WTC11 (cell line): ENCODE results near the gene ZNF627. TPM values are rescaled to one million over a fixed set of nuclear protein-coding genes. Genes with fewer than 3 reads are reported as not detected.

Experiments
- ATAC-seq: fragments of 200-7000 bp; cut with Tn5 transposase; 2 replicates; pipeline ENCODE4 v1.10.0; 2021; ENCODE audit warnings: mild to moderate bottlenecking, moderate library complexity
- CTCF ChIA-PET: fragments of 300-600 bp; sonication (Branson Sonifier 250); formaldehyde crosslinking; loops from one replicate; lab custom pipeline; 2021; ENCODE audit warnings: antibody characterized with exemption; lab: Charles Lee
- POLR2A ChIA-PET: fragments of 350-600 bp; sonication (Branson Sonifier 250); formaldehyde crosslinking; loops from one replicate; lab custom pipeline; 2021; ENCODE audit warnings: antibody characterized with exemption; lab: Charles Lee
- DNase-seq: peaks from one replicate; pipeline ENCODE4 v3.0.0; 2021; ENCODE audit warnings: low spot score
- H3K27ac Mint-ChIP-seq: 2 replicates; pipeline ENCODE4 v1.8.0; 2021; ENCODE audit warnings: mixed read lengths
- H3K27me3 Mint-ChIP-seq: 2 replicates; pipeline ENCODE4 v1.8.0; 2021; ENCODE audit warnings: low read depth, mild to moderate bottlenecking, moderate library complexity, mixed read lengths
- H3K36me3 Mint-ChIP-seq: 2 replicates; pipeline ENCODE4 v1.8.0; 2021; ENCODE audit warnings: mixed read lengths
- H3K4me1 Mint-ChIP-seq: 2 replicates; pipeline ENCODE4 v1.8.0; 2022; ENCODE audit warnings: mixed read lengths
- H3K4me3 Mint-ChIP-seq: 2 replicates; pipeline ENCODE4 v1.8.0; 2021; ENCODE audit warnings: mild to moderate bottlenecking, moderate library complexity, mixed read lengths
- H3K9me3 Mint-ChIP-seq: 2 replicates; pipeline ENCODE4 v1.8.0; 2021; ENCODE audit warnings: mixed read lengths
- AFF4 ChIP-seq: sonication (generic); formaldehyde crosslinking; IDR thresholded peaks from 2 replicates; pipeline ENCODE4 v1.8.1; 2023; ENCODE audit warnings: mild to moderate bottlenecking, missing genetic modification reagents, borderline replicate concordance
- ELF4 ChIP-seq: sonication (generic); formaldehyde crosslinking; IDR thresholded peaks from 2 replicates; pipeline ENCODE4 v1.8.1; 2022; ENCODE audit warnings: low read depth, mild to moderate bottlenecking, moderate library complexity, missing genetic modification reagents
- EMX1 ChIP-seq: fragments of 250-450 bp; sonication (Bioruptor Pico); IDR thresholded peaks from 2 replicates; pipeline ENCODE4 v1.8.0; 2021; ENCODE audit warnings: mild to moderate bottlenecking
- FOXJ3 ChIP-seq: sonication (generic); formaldehyde crosslinking; IDR thresholded peaks from 2 replicates; pipeline ENCODE4 v1.9.0; 2021; ENCODE audit warnings: missing genetic modification reagents, mild to moderate bottlenecking, borderline replicate concordance
- FOXK1 ChIP-seq: sonication (generic); formaldehyde crosslinking; IDR thresholded peaks from 2 replicates; pipeline ENCODE4 v1.8.0; 2022; ENCODE audit warnings: mild to moderate bottlenecking, moderate library complexity, missing genetic modification reagents
- FOXP4 ChIP-seq: sonication (generic); formaldehyde crosslinking; IDR thresholded peaks from 2 replicates; pipeline ENCODE4 v1.8.0; 2022; ENCODE audit warnings: mild to moderate bottlenecking, missing genetic modification reagents
- GABPB1 ChIP-seq: sonication (generic); formaldehyde crosslinking; IDR thresholded peaks from 2 replicates; pipeline ENCODE4 v1.8.1; 2023; ENCODE audit warnings: mild to moderate bottlenecking, missing genetic modification reagents
- JUN ChIP-seq: sonication (generic); formaldehyde crosslinking; IDR thresholded peaks from 2 replicates; pipeline ENCODE4 v1.8.0; 2023; ENCODE audit warnings: mild to moderate bottlenecking, missing genetic modification reagents
- KAT7 ChIP-seq: sonication (generic); formaldehyde crosslinking; IDR thresholded peaks from 2 replicates; pipeline ENCODE4 v1.8.1; 2023; ENCODE audit warnings: missing genetic modification reagents, mild to moderate bottlenecking, borderline replicate concordance
- NFATC4 ChIP-seq: fragments of 250-450 bp; sonication (Bioruptor Pico); IDR thresholded peaks from 2 replicates; pipeline ENCODE4 v1.9.0; 2021; ENCODE audit warnings: mild to moderate bottlenecking
- NR1H2 ChIP-seq: sonication (generic); formaldehyde crosslinking; IDR thresholded peaks from 2 replicates; pipeline ENCODE4 v1.9.0; 2021; ENCODE audit warnings: mild to moderate bottlenecking, moderate library complexity, missing genetic modification reagents
- SP1 ChIP-seq: sonication (generic); formaldehyde crosslinking; conservative IDR thresholded peaks from 2 replicates; pipeline ENCODE4 v1.8.1; 2022; ENCODE audit warnings: missing genetic modification reagents
- ZMAT4 ChIP-seq: fragments of 250-450 bp; sonication (Bioruptor Pico); IDR thresholded peaks from 2 replicates; pipeline ENCODE4 v1.9.0; 2021; ENCODE audit warnings: mild to moderate bottlenecking
- ZNF232 ChIP-seq: sonication (generic); formaldehyde crosslinking; IDR thresholded peaks from 2 replicates; pipeline ENCODE4 v1.8.0; 2022; ENCODE audit warnings: mild to moderate bottlenecking, missing genetic modification reagents
- ZNF317 ChIP-seq: sonication (generic); formaldehyde crosslinking; IDR thresholded peaks from 2 replicates; pipeline ENCODE4 v1.8.1; 2023; ENCODE audit warnings: low read depth, mild to moderate bottlenecking, moderate library complexity, missing genetic modification reagents, borderline replicate concordance
- ZNF416 ChIP-seq: fragments of 250-450 bp; sonication (Bioruptor Pico); IDR thresholded peaks from 2 replicates; pipeline ENCODE4 v1.9.0; 2021; ENCODE audit warnings: mild to moderate bottlenecking, inconsistent platforms
- total RNA-seq: library from RNA; stranded (reverse); gene quantifications from 3 replicates; pipeline ENCODE4 v1.2.3, GENCODE V29; 2021
- TF ChIP-seq, protein P1 (sequence below): sonication (generic); formaldehyde crosslinking; IDR thresholded peaks from 2 replicates; pipeline ENCODE4 v1.8.0; 2023; ENCODE audit warnings: missing genetic modification reagents, mild to moderate bottlenecking, borderline replicate concordance

The ZNF627 gene
- total RNA-seq, 1 experiment from 2014 or later, result 12.6 TPM

DNA sequence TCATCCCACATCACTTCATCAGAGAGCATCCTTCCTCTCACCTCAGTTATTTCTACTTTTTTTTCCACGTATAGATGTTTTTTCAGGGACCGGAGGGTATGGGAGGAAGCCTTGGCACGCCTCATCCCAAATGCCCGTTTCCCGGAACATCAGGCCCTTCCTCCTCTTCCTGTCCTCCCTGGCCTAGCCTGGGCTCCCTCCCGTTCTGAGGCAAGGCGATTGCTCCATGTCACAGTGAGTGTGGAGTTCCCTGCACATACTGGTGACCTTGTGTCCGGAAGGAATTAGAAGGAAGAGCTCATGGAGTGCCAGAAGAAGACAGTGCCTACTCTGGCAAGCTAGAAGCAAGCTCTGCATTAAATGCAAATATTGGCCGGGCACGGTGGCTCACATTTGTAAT lies 1.1 kb upstream of the ZNF627 start (continued):
- TF ChIP-seq, protein P1, sequence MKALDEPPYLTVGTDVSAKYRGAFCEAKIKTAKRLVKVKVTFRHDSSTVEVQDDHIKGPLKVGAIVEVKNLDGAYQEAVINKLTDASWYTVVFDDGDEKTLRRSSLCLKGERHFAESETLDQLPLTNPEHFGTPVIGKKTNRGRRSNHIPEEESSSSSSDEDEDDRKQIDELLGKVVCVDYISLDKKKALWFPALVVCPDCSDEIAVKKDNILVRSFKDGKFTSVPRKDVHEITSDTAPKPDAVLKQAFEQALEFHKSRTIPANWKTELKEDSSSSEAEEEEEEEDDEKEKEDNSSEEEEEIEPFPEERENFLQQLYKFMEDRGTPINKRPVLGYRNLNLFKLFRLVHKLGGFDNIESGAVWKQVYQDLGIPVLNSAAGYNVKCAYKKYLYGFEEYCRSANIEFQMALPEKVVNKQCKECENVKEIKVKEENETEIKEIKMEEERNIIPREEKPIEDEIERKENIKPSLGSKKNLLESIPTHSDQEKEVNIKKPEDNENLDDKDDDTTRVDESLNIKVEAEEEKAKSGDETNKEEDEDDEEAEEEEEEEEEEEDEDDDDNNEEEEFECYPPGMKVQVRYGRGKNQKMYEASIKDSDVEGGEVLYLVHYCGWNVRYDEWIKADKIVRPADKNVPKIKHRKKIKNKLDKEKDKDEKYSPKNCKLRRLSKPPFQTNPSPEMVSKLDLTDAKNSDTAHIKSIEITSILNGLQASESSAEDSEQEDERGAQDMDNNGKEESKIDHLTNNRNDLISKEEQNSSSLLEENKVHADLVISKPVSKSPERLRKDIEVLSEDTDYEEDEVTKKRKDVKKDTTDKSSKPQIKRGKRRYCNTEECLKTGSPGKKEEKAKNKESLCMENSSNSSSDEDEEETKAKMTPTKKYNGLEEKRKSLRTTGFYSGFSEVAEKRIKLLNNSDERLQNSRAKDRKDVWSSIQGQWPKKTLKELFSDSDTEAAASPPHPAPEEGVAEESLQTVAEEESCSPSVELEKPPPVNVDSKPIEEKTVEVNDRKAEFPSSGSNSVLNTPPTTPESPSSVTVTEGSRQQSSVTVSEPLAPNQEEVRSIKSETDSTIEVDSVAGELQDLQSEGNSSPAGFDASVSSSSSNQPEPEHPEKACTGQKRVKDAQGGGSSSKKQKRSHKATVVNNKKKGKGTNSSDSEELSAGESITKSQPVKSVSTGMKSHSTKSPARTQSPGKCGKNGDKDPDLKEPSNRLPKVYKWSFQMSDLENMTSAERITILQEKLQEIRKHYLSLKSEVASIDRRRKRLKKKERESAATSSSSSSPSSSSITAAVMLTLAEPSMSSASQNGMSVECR, result no peak
- no peak for TF ChIP-seq ZNF232 (CRISPR knock-in tag)
- TF ChIP-seq ZMAT4, result no peak
- no peak for TF ChIP-seq FOXJ3 (CRISPR knock-in tag)
- no peak for TF ChIP-seq ELF4
- TF ChIP-seq FOXP4 (CRISPR knock-in tag), result no peak
- no peak for TF ChIP-seq GABPB1
- no peak for TF ChIP-seq KAT7 (CRISPR knock-in tag)
- TF ChIP-seq EMX1 (CRISPR knock-in tag), result no peak
- no peak for TF ChIP-seq AFF4
- TF ChIP-seq NFATC4 (CRISPR knock-in tag), result no peak
- TF ChIP-seq JUN (CRISPR knock-in tag), result no peak
- TF ChIP-seq SP1 (CRISPR knock-in tag), result no peak

DNA sequence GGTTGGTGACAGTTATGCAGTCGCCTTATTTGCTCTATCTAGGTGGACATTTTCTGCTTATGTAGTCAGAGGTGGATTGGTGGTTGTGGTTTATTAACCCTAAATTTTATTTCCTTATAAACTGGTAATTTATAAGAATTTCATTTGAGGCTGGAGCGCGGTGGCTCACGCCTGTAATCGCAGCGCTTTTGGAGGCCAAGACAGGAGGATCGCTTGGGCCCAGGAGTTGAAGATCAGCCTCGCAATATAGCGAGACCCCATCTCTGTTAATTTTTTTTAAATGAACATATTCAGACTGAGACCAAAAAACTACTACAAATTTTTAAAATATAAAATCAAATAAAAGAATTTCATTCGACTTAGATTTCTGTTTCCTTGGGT lies 810 bp downstream of the ZNF627 start:
- Mint-ChIP-seq H3K9me3 (no peaks in the 10 kb centered on the region), H3K27ac (peak overlapping the region; percentile 97), H3K36me3 (peaks cover 28% of the 10 kb centered on the region), H3K27me3 (no peaks in the 10 kb centered on the region), H3K4me3 (peak overlapping the region; percentile 96), H3K4me1 (peaks cover 25% of the 10 kb centered on the region)
- CTCF ChIA-PET, result interaction anchor here (0.8 to 1.2 kb wide), 4 partner anchors 15 to 163 kb away, joined by 3 to 4 read pairs (median 4); partner anchors contain the start of genes ODAD3 and PRKCSH
- TF ChIP-seq ZNF232 (CRISPR knock-in tag), result no peak
- no peak for TF ChIP-seq ZNF416 (CRISPR knock-in tag)
- no peak for TF ChIP-seq FOXK1 (CRISPR knock-in tag)
- TF ChIP-seq ZNF317, result no peak
- TF ChIP-seq NR1H2 (CRISPR knock-in tag), result no peak
- DNase-seq (no peak), ATAC-seq (no peak)
- POLR2A ChIA-PET, result interaction anchor here (0.7 kb wide), 1 partner anchor 40 kb away, joined by 3 read pairs; no protein-coding TSS in a partner anchor
